HepG2 (cell line): ENCODE results near the gene SMC6. TPM values are rescaled to one million over a fixed set of nuclear protein-coding genes. Genes with fewer than 3 reads are reported as not detected.
A peak's percentile ranks its signal among the peaks of the same experiment; 100 is the strongest.

Experiments used
- ATAC-seq: fragments of 200-7000 bp; cut with Tn5 transposase; 3 replicates; pipeline ENCODE4 v1.9.1; 2020; ENCODE audit warnings: mild to moderate bottlenecking, moderate library complexity
- BruUV-seq: library from RNA; stranded (reverse); fragments of 400-500 nt; replicated peaks from 2 replicates; lab custom pipeline; 2021; lab: Mats Ljungman, UMichigan
- CTCF ChIA-PET: fragments of 300-600 bp; formaldehyde crosslinking; extraction: SDS; loops from one replicate; lab custom pipeline; 2021; ENCODE audit warnings: low total read pairs, inconsistent platforms, low intra/inter-chr PET ratio; lab: Yijun Ruan, JAX
- POLR2A ChIA-PET: fragments of 350-600 bp; sonication (Branson Sonifier 250); formaldehyde crosslinking; loops from one replicate; lab custom pipeline; 2020; ENCODE audit warnings: antibody characterized with exemption, inconsistent platforms; lab: Yijun Ruan, JAX
- DNase-seq: peaks from one replicate; pipeline ENCODE4 v3.0.0-alpha.2; 2015; ENCODE audit warnings: low spot score
- FAIRE-seq: peaks from 3 replicates; lab custom pipeline; 2011; peaks lifted over from hg19 to GRCh38; lab: Jason Lieb, UNC
- H2AFZ ChIP-seq: one replicate; pipeline ENCODE4 v1.6.1; 2011; ENCODE audit warnings: low read length, inconsistent platforms
- H3K27ac ChIP-seq: fragments of 300-600 bp; 3 replicates; pipeline ENCODE4 v1.8.0; 2011; ENCODE audit warnings: mixed run types, mild to moderate bottlenecking, mixed read lengths, low read length, inconsistent platforms; ENCODE audit not compliant: insufficient read depth; ENCODE audit errors: extremely low read length
- H3K27me3 ChIP-seq, 2 experiments: fragments of 200-600 bp in 1 of 2; 2 replicates in 1 of 2; 3 replicates in 1 of 2; pipeline versions ENCODE4 v1.6.0 to v1.8.0; 2011; ENCODE audit warnings: low read length in 2 of 2, mild to moderate bottlenecking in 2 of 2, moderate library complexity in 2 of 2, inconsistent platforms in 1 of 2; ENCODE audit not compliant: insufficient read depth in 2 of 2, control insufficient read depth in 1 of 2
- H3K36me3 ChIP-seq, 2 experiments: fragments of 200-600 bp in 1 of 2; replicated peaks in 1 of 2; 2 replicates in 1 of 2; 3 replicates in 1 of 2; pipeline versions ENCODE4 v1.5.1 to v1.8.0; 2011; ENCODE audit warnings: low read length in 2 of 2, inconsistent platforms in 1 of 2; ENCODE audit not compliant: insufficient read depth in 2 of 2, control insufficient read depth in 1 of 2
- H3K4me1 ChIP-seq: 2 replicates; pipeline ENCODE4 v1.5.1; 2012; ENCODE audit warnings: low read length, inconsistent platforms; ENCODE audit not compliant: insufficient read depth
- H3K4me2 ChIP-seq: 2 replicates; pipeline ENCODE4 v1.6.0; 2011; ENCODE audit warnings: low read depth, low read length, inconsistent platforms
- H3K4me3 ChIP-seq, 3 experiments: fragments of 200-600 bp in 1 of 3; sonication (generic), shearing (Covaris generic) in 1 of 3; replicated peaks in 1 of 3; 2 replicates each; pipeline ENCODE4 v1.5.1; 2011 to 2016; ENCODE audit warnings: low read length in 3 of 3, inconsistent platforms in 2 of 3, low read depth in 2 of 3, mild to moderate bottlenecking in 2 of 3, control low read depth in 1 of 3, mixed read lengths in 1 of 3; ENCODE audit not compliant: insufficient read depth in 1 of 3
- H3K79me2 ChIP-seq: one replicate; pipeline ENCODE4 v1.6.1; 2011; ENCODE audit warnings: low read length, inconsistent platforms; ENCODE audit not compliant: insufficient read depth
- H3K9ac ChIP-seq: 2 replicates; pipeline ENCODE4 v1.6.0; 2011; ENCODE audit warnings: mild to moderate bottlenecking, low read depth, low read length, inconsistent platforms; ENCODE audit not compliant: insufficient read depth
- H3K9me3 ChIP-seq: 2 replicates; pipeline ENCODE4 v1.5.1; 2012; ENCODE audit warnings: mild to moderate bottlenecking, low read length
- H4K20me1 ChIP-seq: 2 replicates; pipeline ENCODE4 v1.6.0; 2011; ENCODE audit warnings: inconsistent platforms, mild to moderate bottlenecking, low read length, moderate library complexity; ENCODE audit not compliant: insufficient read depth
- HIVEP1 ChIP-seq: sonication (generic); formaldehyde crosslinking; IDR thresholded peaks from 2 replicates; pipeline ENCODE4 v1.4.0; 2020; ENCODE audit warnings: mild to moderate bottlenecking, missing genetic modification reagents
- MAFF ChIP-seq: IDR thresholded peaks from 2 replicates; pipeline ENCODE4 v1.6.1; 2011; ENCODE audit warnings: low read depth, low read length, improper control_type of control experiment
- MAFK ChIP-seq, 2 experiments: IDR thresholded peaks in 1 of 2; conservative IDR thresholded peaks in 1 of 2; 2 replicates each; pipeline ENCODE4 v1.6.1; 2011; ENCODE audit warnings: improper control_type of control experiment in 2 of 2, low read length in 2 of 2
- MBD4 ChIP-seq: IDR thresholded peaks from 2 replicates; pipeline ENCODE4 v1.6.1; 2012; ENCODE audit warnings: low read length, inconsistent platforms, borderline replicate concordance
- NAIF1 ChIP-seq: sonication (generic); formaldehyde crosslinking; IDR thresholded peaks from 2 replicates; pipeline ENCODE4 v1.5.0; 2020; ENCODE audit warnings: mild to moderate bottlenecking, missing genetic modification reagents, borderline replicate concordance
- ZFP36 ChIP-seq: fragments of 150-350 bp; IDR thresholded peaks from 2 replicates; pipeline ENCODE4 v1.6.1; 2018; ENCODE audit warnings: borderline replicate concordance, low read length, low read depth; ENCODE audit not compliant: partially characterized antibody
- ZFP91 ChIP-seq: sonication (generic); formaldehyde crosslinking; IDR thresholded peaks from 2 replicates; pipeline ENCODE4 v1.9.0; 2022; ENCODE audit warnings: missing genetic modification reagents, mild to moderate bottlenecking, borderline replicate concordance
- ZNF30 ChIP-seq: sonication (generic); formaldehyde crosslinking; IDR thresholded peaks from 2 replicates; pipeline ENCODE4 v1.5.0; 2020; ENCODE audit warnings: mild to moderate bottlenecking, missing genetic modification reagents
- ZNF547 ChIP-seq: sonication (generic); formaldehyde crosslinking; IDR thresholded peaks from 2 replicates; pipeline ENCODE4 v1.5.1; 2020; ENCODE audit warnings: mild to moderate bottlenecking, missing genetic modification reagents
- ZNF646 ChIP-seq: sonication (generic); formaldehyde crosslinking; IDR thresholded peaks from 2 replicates; pipeline ENCODE4 v1.9.0; 2021; ENCODE audit warnings: mild to moderate bottlenecking, missing genetic modification reagents
- ZNF816 ChIP-seq: sonication (generic); formaldehyde crosslinking; IDR thresholded peaks from 2 replicates; pipeline ENCODE4 v1.8.0; 2022; ENCODE audit warnings: missing genetic modification reagents, mild to moderate bottlenecking, borderline replicate concordance
- WGBS: methylation state at CpG from one replicate; pipeline ENCODE4 v1.1.6; 2017; ENCODE audit warnings: low lambda C conversion rate; 5-methylcytosine and 5-hydroxymethylcytosine counted together
- in situ Hi-C: cut with HindIII; loops from 2 replicates; pipeline ENCODE4 v1.10.0; 2017; ENCODE audit warnings: low pct_unique_long_range_greater_than_20kb; ENCODE audit not compliant: extremely low pct_ligation_motif_present
- intact Hi-C: fragments of 100-400 bp; cut with micrococcal nuclease; formaldehyde crosslinking; loops from one replicate; pipeline ENCODE4 v1.10.0; 2022; ENCODE audit not compliant: unreplicated experiment
- polyA plus RNA-seq, 8 experiments: library from polyadenylated mRNA; depleted of rRNA in 3 of 8; stranded (reverse) in 7 of 8; unstranded in 1 of 8; fragments of >200 nt; fragmentation: Illumina TruSeq in 4 of 8; extraction: Trizol in 4 of 8; gene quantifications; 2 replicates each; pipeline versions ENCODE4 v1.2.1 to v1.2.3, GENCODE V29; 2011 to 2016; ENCODE audit warnings: low read depth in 4 of 8, missing spikeins in 1 of 8, mixed read lengths in 1 of 8; ENCODE audit not compliant: insufficient read depth in 1 of 8
- total RNA-seq, 5 experiments: library from RNA; depleted of rRNA; stranded (reverse); fragments of >200 nt; fragmentation: Illumina TruSeq; extraction: Trizol; gene quantifications; 2 replicates each; pipeline ENCODE4 v1.2.3, GENCODE V29; 2016; ENCODE audit warnings: low read depth in 1 of 5

SMC6 gene
- total and polyA plus RNA-seq, 2 of the 13 experiments (the other 11 are each of a cell fraction or from before 2014, with no cell fraction given) = 18.9 to 55.3 TPM

GRCh38 chr2:17615728-17616351 lies 137.8 kb downstream of the SMC6 start (continued):
- TF ChIP-seq ZNF646 (CRISPR knock-in tag) (no peak), HIVEP1 (CRISPR knock-in tag) (no peak), ZNF30 (CRISPR knock-in tag) (no peak), MBD4 (no peak)

- Histone ChIP-seq H3K4me3 (no peak overlapping the region), H3K4me2 (no peak overlapping the region)
- POLR2A ChIA-PET = no interaction called here
- 98% methylated on average over 1 of the region's 1 CpG for WGBS
- peak; percentile 94 for TF ChIP-seq MAFF
- TF ChIP-seq ZFP36 = no peak
- TF ChIP-seq MAFK (conservative IDR thresholded peaks at IDR 0.05 in 1 of 2, IDR thresholded peaks at IDR 0.05 in 1 of 2; ENCODE audit: low read length in 2 of 2) = peak; percentile 89 to 97
- TF ChIP-seq ZNF816 = no peak
- TF ChIP-seq ZNF547 (CRISPR knock-in tag) = no peak
- no peak for TF ChIP-seq ZFP91 (CRISPR knock-in tag)
- TF ChIP-seq NAIF1 = no peak
- TF ChIP-seq, all 625 proteins: peak for 2
- no peak for ATAC-seq
- Histone ChIP-seq H3K4me1 (no peaks in the 10 kb centered on the region), H3K9me3 (no peaks in the 10 kb centered on the region), H3K79me2 (no peaks in the 10 kb centered on the region), H3K9ac (no peak overlapping the region), H3K27ac (no peak overlapping the region), H4K20me1 (no peaks in the 10 kb centered on the region), H2AFZ (no peak overlapping the region), H3K36me3 (peaks cover 19 to 41% of the 10 kb centered on the region in 2 experiments; a peak in 4 of 5 replicates), H3K27me3 (no peaks in the 10 kb centered on the region)
- BruUV-seq = no TSS peak
- no peak for FAIRE-seq
- CTCF ChIA-PET = no interaction called here
- DNase-seq = no peak
- in situ Hi-C loops (no loop called here), intact Hi-C loops (no loop called here)
Measured at GRCh38 chr2:17615147-17615546, 138.5 kb downstream of the SMC6 start.
